ENCODE results near the gene BANF1. TPM values are rescaled to one million over a fixed set of nuclear protein-coding genes. Genes with fewer than 3 reads are reported as not detected.

Gene BANF1
- polyA plus RNA-seq, 1 donor (not counting 4 experiments of a cell fraction or from before 2014, with no cell fraction given): 154 TPM

GRCh38 chr11:66037327-66037726 is 35.0 kb downstream of the BANF1 start:
- H3K4me2 ChIP-seq (ENCODE audit: control insufficient read depth, extremely low read depth, insufficient read depth, low read depth, low read length): no peak overlapping the region
- no peaks in the 10 kb centered on the region for H3K4me1 ChIP-seq (ENCODE audit: control insufficient read depth, extremely low read depth, insufficient read depth, low read length)
- dilution Hi-C loops (cut with MboI; ENCODE audit: extremely low pct_ligation_motif_present, low sequenced_read_pairs): no loop called here
- no peak overlapping the region for H2AFZ ChIP-seq (ENCODE audit: control insufficient read depth, low read length)
- no peaks in the 10 kb centered on the region for H4K20me1 ChIP-seq (ENCODE audit: control insufficient read depth, extremely low read depth, insufficient read depth, low read length)
- DNase-seq (ENCODE audit: low read depth, low spot score): no peak
- no peaks in the 10 kb centered on the region for H3K36me3 ChIP-seq (ENCODE audit: control insufficient read depth in 2 of 2, extremely low read depth in 1 of 2, insufficient read depth in 2 of 2, low read length in 2 of 2)
- TF ChIP-seq EZH2 (IDR thresholded peaks at IDR 0.05; ENCODE audit: low read length) (no peak), CTCF (optimal IDR thresholded peaks at IDR 0.05 in 1 of 3, IDR thresholded peaks at IDR 0.05 in 1 of 3, conservative IDR thresholded peaks at IDR 0.05 in 1 of 3; ENCODE audit: extremely low read depth in 1 of 3, insufficient read depth in 2 of 3, low read length in 3 of 3) (no peak)
- no peaks in the 10 kb centered on the region for H3K9me3 ChIP-seq (ENCODE audit: control insufficient read depth, low read depth, low read length)
- no peaks in the 10 kb centered on the region for H3K9me1 ChIP-seq (ENCODE audit: control insufficient read depth, extremely low read depth, insufficient read depth, low read length)
- H3K27ac ChIP-seq (ENCODE audit: control insufficient read depth, insufficient read depth, low read length): no peak overlapping the region
- no peak overlapping the region for H3K4me3 ChIP-seq (ENCODE audit: control insufficient read depth in 2 of 3, extremely low read depth in 1 of 3, insufficient read depth in 2 of 3, low read depth in 1 of 3, low read length in 3 of 3)
- H3K9ac ChIP-seq (ENCODE audit: control insufficient read depth, extremely low read depth, insufficient read depth, low read length): no peak overlapping the region
- H3K27me3 ChIP-seq (ENCODE audit: control insufficient read depth, extremely low read depth, insufficient read depth, low read length): peaks cover 6% of the 10 kb centered on the region
- FAIRE-seq: no peak
- H3K79me2 ChIP-seq (ENCODE audit: control insufficient read depth, insufficient read depth, low read length): no peaks in the 10 kb centered on the region

- no peaks in the 10 kb centered on the region for H3K4me1 ChIP-seq (ENCODE audit: control insufficient read depth, extremely low read depth, insufficient read depth, low read length)
- H2AFZ ChIP-seq (ENCODE audit: control insufficient read depth, low read length): no peak overlapping the region
- no peaks in the 10 kb centered on the region for H3K36me3 ChIP-seq (ENCODE audit: control insufficient read depth in 2 of 2, extremely low read depth in 1 of 2, insufficient read depth in 2 of 2, low read length in 2 of 2)
- no peak overlapping the region for H3K27ac ChIP-seq (ENCODE audit: control insufficient read depth, insufficient read depth, low read length)
- no peaks in the 10 kb centered on the region for H3K9me1 ChIP-seq (ENCODE audit: control insufficient read depth, extremely low read depth, insufficient read depth, low read length)
- H3K4me3 ChIP-seq (ENCODE audit: control insufficient read depth in 2 of 3, extremely low read depth in 1 of 3, insufficient read depth in 2 of 3, low read depth in 1 of 3, low read length in 3 of 3): no peak overlapping the region
- no peaks in the 10 kb centered on the region for H4K20me1 ChIP-seq (ENCODE audit: control insufficient read depth, extremely low read depth, insufficient read depth, low read length)
- H3K79me2 ChIP-seq (ENCODE audit: control insufficient read depth, insufficient read depth, low read length): no peaks in the 10 kb centered on the region
- FAIRE-seq (no peak), DNase-seq (ENCODE audit: low read depth, low spot score) (no peak)
- H3K4me2 ChIP-seq (ENCODE audit: control insufficient read depth, extremely low read depth, insufficient read depth, low read depth, low read length): no peak overlapping the region
- H3K9me3 ChIP-seq (ENCODE audit: control insufficient read depth, low read depth, low read length): no peaks in the 10 kb centered on the region
- no peak overlapping the region for H3K9ac ChIP-seq (ENCODE audit: control insufficient read depth, extremely low read depth, insufficient read depth, low read length)
- no peak for TF ChIP-seq CTCF (optimal IDR thresholded peaks at IDR 0.05 in 1 of 3, IDR thresholded peaks at IDR 0.05 in 1 of 3, conservative IDR thresholded peaks at IDR 0.05 in 1 of 3; ENCODE audit: extremely low read depth in 1 of 3, insufficient read depth in 2 of 3, low read length in 3 of 3)
- TF ChIP-seq EZH2 (IDR thresholded peaks at IDR 0.05; ENCODE audit: low read length): no peak
- dilution Hi-C loops (cut with MboI; ENCODE audit: extremely low pct_ligation_motif_present, low sequenced_read_pairs): no loop called here
- H3K27me3 ChIP-seq (ENCODE audit: control insufficient read depth, extremely low read depth, insufficient read depth, low read length): peaks cover 6% of the 10 kb centered on the region
Measured at GRCh38 chr11:66039765-66040164, 37.5 kb downstream of the BANF1 start.

All from keratinocyte (primary cell).